ENCODE measurements around the gene MAML2. TPM values are rescaled to one million over a fixed set of nuclear protein-coding genes. Genes with fewer than 3 reads are reported as not detected.

MAML2 gene
- polyA plus RNA-seq, 3 donors = 0.57 to 7.6 (median 1.2) TPM

GRCh38 chr11:96105944-96106343 is 237.1 kb downstream of the MAML2 start:
- H3K4me3 Mint-ChIP-seq = no peak overlapping the region
- H3K27ac ChIP-seq (ENCODE audit: low read depth in 1 of 2, low read length in 2 of 2) = no peak overlapping the region
- intact Hi-C loops (cut with micrococcal nuclease) = no loop called here

GRCh38 chr11:96105197-96105895 is 237.6 kb downstream of the MAML2 start:
- TF ChIP-seq CTCF (IDR thresholded peaks at IDR 0.05) = no peak
- Mint-ChIP-seq H3K27ac (no peak overlapping the region), H3K36me3 (no peaks in the 10 kb centered on the region), H3K4me1 (no peaks in the 10 kb centered on the region), H3K4me3 (no peak overlapping the region), H3K27me3 (ENCODE audit: low read depth in 3 of 3) (peaks cover 0 to 3% (median 0%) of the 10 kb centered on the region in 3 donors), H3K9me3 (peaks cover 0 to 3% (median 0%) of the 10 kb centered on the region in 7 donors)
- WGBS (ENCODE audit: insufficient coverage) = no CpG with 5 or more reads among the region's 1 CpG
- Histone ChIP-seq H3K27me3 (ENCODE audit: control insufficient read depth in 2 of 2, insufficient read depth in 2 of 2, low read length in 2 of 2) (no peaks in the 10 kb centered on the region), H3K4me3 (replicated peaks in 1 of 3; ENCODE audit: low read depth in 2 of 3, low read length in 3 of 3) (no peak overlapping the region), H3K4me1 (ENCODE audit: control insufficient read depth in 1 of 2, insufficient read depth in 2 of 2, low read length in 2 of 2) (no peaks in the 10 kb centered on the region), H3K9me3 (replicated peaks in 1 of 2; ENCODE audit: control insufficient read depth in 1 of 2, insufficient read depth in 1 of 2, low read length in 2 of 2) (no peaks in the 10 kb centered on the region), H3K79me2 (ENCODE audit: insufficient read depth, low read length) (no peaks in the 10 kb centered on the region), H3K27ac (ENCODE audit: low read depth in 1 of 2, low read length in 2 of 2) (no peak overlapping the region), H3K36me3 (replicated peaks in 1 of 2; ENCODE audit: control insufficient read depth in 1 of 2, insufficient read depth in 2 of 2, low read length in 2 of 2) (no peaks in the 10 kb centered on the region), H3K9ac (ENCODE audit: insufficient read depth, low read length, poor library complexity, severe bottlenecking) (no peak overlapping the region), H4K20me1 (ENCODE audit: insufficient read depth, low read length) (peaks cover 4% of the 10 kb centered on the region), H3K4me2 (replicated peaks; ENCODE audit: extremely low read depth, low read length, poor library complexity, severe bottlenecking) (no peak overlapping the region), H2AFZ (ENCODE audit: insufficient read depth, low read depth, low read length, poor library complexity, severe bottlenecking) (no peak overlapping the region)
- DNase-seq = no peak
- intact Hi-C loops (cut with micrococcal nuclease) = no loop called here

More at GRCh38 chr11:96105944-96106343, 237.1 kb downstream of the MAML2 start:
- TF ChIP-seq CTCF (IDR thresholded peaks at IDR 0.05) = no peak
- H3K9me3 Mint-ChIP-seq = peaks cover 0 to 3% (median 0%) of the 10 kb centered on the region in 7 donors
- H3K9ac ChIP-seq (ENCODE audit: insufficient read depth, low read length, poor library complexity, severe bottlenecking) = no peak overlapping the region
- H3K4me1 ChIP-seq (ENCODE audit: control insufficient read depth in 1 of 2, insufficient read depth in 2 of 2, low read length in 2 of 2) = no peaks in the 10 kb centered on the region
- H3K36me3 ChIP-seq (replicated peaks in 1 of 2; ENCODE audit: control insufficient read depth in 1 of 2, insufficient read depth in 2 of 2, low read length in 2 of 2) = no peaks in the 10 kb centered on the region
- H4K20me1 ChIP-seq (ENCODE audit: insufficient read depth, low read length) = peaks cover 4% of the 10 kb centered on the region
- DNase-seq = no peak
- no CpG with 5 or more reads among the region's 1 CpG for WGBS (ENCODE audit: insufficient coverage)
- no peaks in the 10 kb centered on the region for H3K79me2 ChIP-seq (ENCODE audit: insufficient read depth, low read length)
- H3K27me3 Mint-ChIP-seq (ENCODE audit: low read depth in 3 of 3) = peaks cover 0 to 3% (median 0%) of the 10 kb centered on the region in 3 donors
- H3K27me3 ChIP-seq (ENCODE audit: control insufficient read depth in 2 of 2, insufficient read depth in 2 of 2, low read length in 2 of 2) = no peaks in the 10 kb centered on the region
- H3K4me2 ChIP-seq (replicated peaks; ENCODE audit: extremely low read depth, low read length, poor library complexity, severe bottlenecking) = no peak overlapping the region
- H3K27ac Mint-ChIP-seq = no peak overlapping the region
- no peaks in the 10 kb centered on the region for H3K4me1 Mint-ChIP-seq
- no peak overlapping the region for H2AFZ ChIP-seq (ENCODE audit: insufficient read depth, low read depth, low read length, poor library complexity, severe bottlenecking)
- no peaks in the 10 kb centered on the region for H3K9me3 ChIP-seq (replicated peaks in 1 of 2; ENCODE audit: control insufficient read depth in 1 of 2, insufficient read depth in 1 of 2, low read length in 2 of 2)
- H3K4me3 ChIP-seq (replicated peaks in 1 of 3; ENCODE audit: low read depth in 2 of 3, low read length in 3 of 3) = no peak overlapping the region
- H3K36me3 Mint-ChIP-seq = no peaks in the 10 kb centered on the region
